Stimulated activated CD8-positive, alpha-beta memory T cell treated with anti-CD3 and anti-CD28 coated beads, Interleukin-4, amount 100 ng/mL, for 4 hours (primary cell): ENCODE results near the gene STARD3.

Source experiments
- DNase-seq, 2 donors: peaks; one replicate each; pipeline ENCODE4 v3.0.0-alpha.2; 2020; ENCODE audit warnings: low read depth in 2 of 2, low spot score in 1 of 2

Gene STARD3

DNA sequence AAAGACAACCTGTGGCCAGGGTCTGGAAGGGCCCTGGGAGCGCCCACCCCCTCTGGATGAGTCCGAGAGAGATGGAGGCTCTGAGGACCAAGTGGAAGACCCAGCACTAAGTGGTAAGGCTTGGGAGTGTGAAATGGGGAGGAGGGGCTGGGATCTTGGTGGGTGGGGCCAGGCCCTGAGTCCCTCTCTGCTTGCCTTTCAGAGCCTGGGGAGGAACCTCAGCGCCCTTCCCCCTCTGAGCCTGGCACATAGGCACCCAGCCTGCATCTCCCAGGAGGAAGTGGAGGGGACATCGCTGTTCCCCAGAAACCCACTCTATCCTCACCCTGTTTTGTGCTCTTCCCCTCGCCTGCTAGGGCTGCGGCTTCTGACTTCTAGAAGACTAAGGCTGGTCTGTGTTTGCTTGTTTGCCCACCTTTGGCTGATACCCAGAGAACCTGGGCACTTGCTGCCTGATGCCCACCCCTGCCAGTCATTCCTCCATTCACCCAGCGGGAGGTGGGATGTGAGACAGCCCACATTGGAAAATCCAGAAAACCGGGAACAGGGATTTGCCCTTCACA is 1.2 kb upstream of the STARD3 start:
- DNase-seq, result no peak

DNA sequence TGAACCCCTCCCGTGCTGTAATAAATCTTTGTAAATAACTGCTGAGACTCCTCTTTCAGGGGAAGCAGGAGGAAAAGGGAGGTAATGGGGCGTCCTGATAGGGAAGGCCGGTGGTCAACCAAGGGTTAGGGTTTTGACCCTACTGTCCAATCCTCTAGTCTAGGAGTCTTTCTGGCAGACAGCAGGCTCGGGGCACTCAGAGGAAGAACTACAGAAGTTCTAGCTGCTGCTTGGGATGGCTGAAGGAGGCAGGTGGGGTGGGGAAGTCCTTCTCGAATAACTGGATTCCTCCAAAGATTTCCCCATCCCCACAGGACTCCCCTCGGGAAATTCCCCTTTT is 387 bp upstream of the STARD3 start:
- no peak for DNase-seq

GRCh38 chr17:39638317-39638716 is 1.4 kb downstream of the STARD3 start:
- DNase-seq, result no peak

DNA sequence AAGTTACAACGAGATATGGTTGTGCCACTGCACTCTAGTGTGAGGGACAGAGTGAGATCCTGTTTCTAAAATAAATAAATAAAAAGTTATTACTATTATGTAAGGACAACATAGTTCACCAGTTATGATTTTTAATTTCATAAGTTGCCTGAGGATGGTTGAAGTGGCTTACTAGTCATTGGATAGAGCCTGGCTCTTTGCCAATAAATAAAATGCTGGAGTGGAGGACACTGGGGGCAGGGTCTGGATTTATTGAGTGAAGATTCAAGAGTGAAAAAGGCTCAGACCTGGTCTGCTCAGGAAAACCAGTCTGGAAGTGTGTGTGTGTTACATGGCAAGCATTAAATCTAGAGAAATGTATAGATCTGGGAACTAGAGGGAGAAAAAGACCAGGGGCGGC is 2.1 kb downstream of the STARD3 start:
- DNase-seq, result no peak

DNA sequence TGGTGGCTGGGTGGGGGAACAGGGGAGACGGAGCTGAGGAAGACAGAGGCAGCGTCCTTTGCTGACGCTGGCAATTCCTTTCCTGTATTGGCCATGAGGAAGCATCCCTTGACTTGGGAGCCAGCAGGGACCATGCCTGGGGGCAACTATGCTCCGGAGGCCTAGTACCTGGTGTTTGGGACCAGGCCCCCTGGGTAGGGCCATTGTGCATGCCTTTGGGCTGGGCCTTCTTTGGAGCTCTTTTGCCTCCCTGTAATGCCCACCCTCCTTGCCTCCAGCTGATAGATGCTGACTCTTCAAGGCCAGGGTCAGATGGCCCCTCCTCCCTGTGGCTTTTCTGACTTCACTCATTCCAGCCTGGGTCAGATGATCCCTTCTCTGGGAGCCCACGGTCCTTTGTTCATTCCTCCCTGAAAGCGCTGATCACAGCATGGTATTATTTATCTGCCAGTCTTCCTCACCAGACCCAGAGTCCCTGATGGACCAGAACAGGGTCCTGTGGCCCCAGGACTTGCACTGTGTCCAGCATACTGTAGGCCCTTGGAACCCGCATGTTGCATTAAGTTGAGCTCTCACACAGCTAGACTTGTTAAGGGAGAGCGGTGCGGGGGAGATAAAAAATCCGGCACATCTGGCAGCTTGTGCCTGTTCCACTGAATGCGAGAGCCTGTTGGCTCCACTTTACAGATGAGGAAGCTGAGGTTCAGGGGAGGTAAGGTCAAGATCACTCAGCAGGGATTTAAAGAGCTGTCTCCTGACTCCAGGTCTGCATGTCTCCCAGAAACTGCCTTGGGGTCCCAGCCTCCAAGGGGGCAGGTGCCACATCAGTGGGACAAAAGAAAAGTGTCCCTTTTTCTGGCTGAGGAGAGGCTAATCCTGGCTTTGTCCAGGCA is 2.9 kb downstream of the STARD3 start:
- DNase-seq, result no peak

- no peak for DNase-seq
These were observed 3.7 kb downstream of the STARD3 start for GRCh38 chr17:39640591-39641031.

- DNase-seq, result no peak
These were observed 4.2 kb downstream of the STARD3 start for GRCh38 chr17:39641097-39641496.

DNA sequence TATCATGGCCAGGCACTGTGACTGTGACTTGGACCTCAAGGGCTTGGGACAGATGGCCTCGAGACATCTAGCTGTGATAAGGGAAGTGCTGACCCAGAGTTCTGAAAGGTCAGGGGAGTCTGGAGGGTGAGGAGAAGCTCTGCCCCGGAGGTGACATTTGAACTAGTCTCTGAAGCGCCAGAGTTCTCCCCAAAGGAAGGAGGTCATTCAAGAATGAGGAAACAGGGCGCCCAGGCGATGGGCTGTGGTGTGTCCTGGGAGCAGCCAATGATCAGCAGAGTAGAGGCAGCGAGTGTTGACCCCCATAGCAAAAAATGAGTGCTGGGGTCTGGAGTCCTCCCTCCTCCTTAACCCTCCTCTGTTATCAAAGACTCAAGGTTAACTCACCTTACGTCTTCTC is 4.9 kb downstream of the STARD3 start:
- DNase-seq, result no peak

DNA sequence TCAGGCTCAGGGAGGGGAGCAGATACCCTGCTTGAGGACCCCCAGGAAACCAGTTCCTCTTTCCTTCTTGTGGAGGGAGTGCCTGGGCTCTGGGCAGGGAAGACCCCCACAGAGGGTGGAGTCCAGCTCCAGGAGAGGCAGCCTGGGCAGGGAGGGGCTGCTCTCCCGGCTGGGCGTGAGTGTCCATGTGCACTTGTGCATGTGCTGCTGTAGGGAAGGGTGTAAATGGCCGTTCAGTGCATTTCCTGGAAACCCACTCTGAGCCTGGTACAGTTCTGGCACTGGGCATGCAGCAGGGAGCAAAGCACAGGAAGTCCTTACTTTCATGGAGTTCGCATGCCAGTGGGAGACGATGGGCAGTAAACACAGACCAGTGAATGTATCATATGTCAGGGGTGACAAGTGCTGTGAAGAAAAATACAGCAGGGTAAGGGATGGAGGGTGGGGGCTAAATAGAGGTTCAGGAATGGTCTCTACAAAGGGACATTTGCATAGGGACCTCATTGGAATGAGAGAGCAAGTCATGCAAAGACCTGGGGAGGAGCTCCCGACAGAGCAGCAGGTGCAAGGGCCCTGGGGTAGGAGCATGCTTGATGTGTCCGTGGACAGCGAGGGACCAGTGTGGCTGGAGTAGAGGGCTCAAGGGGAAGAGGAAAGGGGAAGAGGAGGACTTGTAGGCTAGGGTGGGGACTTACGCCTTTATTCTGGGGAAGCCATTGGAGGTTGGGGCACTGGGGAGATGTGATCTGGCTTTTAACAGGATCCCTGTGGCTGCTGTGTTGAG is 5.5 kb downstream of the STARD3 start:
- no peak for DNase-seq

- DNase-seq, result no peak
These were observed 6.3 kb downstream of the STARD3 start for GRCh38 chr17:39643271-39643670.

DNA sequence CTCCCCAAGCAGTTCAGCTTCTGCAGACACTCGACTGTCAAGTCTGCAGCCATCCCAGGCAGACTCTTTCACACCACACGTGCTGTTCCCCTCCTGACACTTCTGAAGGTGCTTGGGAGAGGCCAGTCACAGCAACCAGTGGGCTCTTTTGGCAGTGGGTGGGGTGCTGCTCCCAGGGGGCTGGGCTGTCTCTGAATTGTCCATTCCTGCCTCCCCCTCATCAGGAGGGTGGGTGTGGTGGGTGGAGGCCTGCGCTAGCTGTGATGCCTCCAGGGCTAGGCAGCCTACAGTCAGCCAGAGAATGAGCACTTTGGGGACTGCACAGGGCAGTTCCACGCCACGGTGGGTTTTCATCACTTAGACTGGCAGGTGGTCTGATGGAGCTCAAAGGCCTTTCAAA is 10.3 kb downstream of the STARD3 start:
- DNase-seq, result no peak

- no peak for DNase-seq
These were observed 11.8 kb downstream of the STARD3 start for GRCh38 chr17:39648616-39649366.

GRCh38 chr17:39650121-39650579 is 13.2 kb downstream of the STARD3 start:
- DNase-seq, result no peak

GRCh38 chr17:39651923-39652586 is 15.1 kb downstream of the STARD3 start:
- DNase-seq, result no peak

DNA sequence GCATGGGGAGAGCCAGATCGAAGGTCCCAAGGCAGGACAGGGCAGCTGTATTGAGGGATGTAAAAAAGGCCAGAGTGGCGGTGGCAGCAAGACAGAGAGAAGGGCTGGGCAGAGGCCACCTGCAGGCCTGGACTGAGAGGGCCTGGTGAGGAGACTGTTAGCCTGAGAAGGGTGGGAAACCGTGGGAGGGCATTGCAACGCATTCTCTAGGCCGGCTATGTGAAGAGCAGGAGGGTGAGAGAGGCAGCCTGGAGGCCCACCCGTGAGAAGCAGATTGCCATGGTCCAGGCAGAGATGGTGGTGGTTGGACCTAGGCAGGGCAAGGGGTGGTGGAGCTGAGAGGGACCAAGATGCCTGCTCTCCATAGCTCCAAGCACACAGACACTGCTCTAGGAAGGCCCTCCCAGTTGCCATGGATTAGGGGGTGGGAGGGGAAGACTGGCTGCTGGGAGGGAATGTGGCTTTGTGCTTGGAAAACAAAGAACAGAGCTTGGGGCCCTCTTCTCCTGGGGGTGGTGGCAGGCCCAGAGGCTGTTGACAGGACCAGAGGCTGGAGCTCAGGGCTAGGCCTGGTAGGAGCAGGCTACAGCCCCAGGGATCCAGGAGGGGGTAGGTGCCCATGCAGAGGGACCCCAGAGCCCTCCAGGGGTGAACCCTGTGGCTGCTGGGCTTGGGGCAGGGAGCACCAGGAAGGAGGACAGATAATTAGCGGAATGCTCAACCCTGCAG is 15.8 kb downstream of the STARD3 start:
- DNase-seq, result no peak

DNA sequence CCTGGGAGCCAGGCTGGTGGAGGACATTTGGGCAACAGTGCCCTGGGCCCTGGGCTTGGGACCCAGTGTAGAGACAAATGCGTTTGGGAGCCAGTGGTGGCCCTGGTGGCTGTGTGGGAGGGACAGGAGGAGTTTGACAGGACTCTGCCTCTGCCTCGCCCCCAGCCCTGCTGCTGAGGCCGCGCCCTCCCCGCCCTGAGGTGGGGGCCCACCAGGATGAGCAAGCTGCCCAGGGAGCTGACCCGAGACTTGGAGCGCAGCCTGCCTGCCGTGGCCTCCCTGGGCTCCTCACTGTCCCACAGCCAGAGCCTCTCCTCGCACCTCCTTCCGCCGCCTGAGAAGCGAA is 16.3 kb downstream of the STARD3 start:
- DNase-seq, result no peak

- DNase-seq, result peak; percentile 40 to 82
These were observed 16.9 kb downstream of the STARD3 start for GRCh38 chr17:39653662-39654331.

GRCh38 chr17:39655105-39655504 is 18.2 kb downstream of the STARD3 start:
- no peak for DNase-seq

- DNase-seq, result no peak
These were observed 21.4 kb downstream of the STARD3 start for GRCh38 chr17:39658346-39658745.

GRCh38 chr17:39658760-39659159 is 21.8 kb downstream of the STARD3 start:
- no peak for DNase-seq
